Psoas muscle (tissue), 8 donors: ENCODE measurements around the gene AMER2. TPM values are rescaled to one million over a fixed set of nuclear protein-coding genes. Genes with fewer than 3 reads are reported as not detected.

Experiments used
- ATAC-seq, 4 donors: fragments of 200-7000 bp; cut with Tn5 transposase; one replicate each; pipeline ENCODE4 v1.9.1; 2020; ENCODE audit warnings: moderate library complexity in 3 of 4, mild to moderate bottlenecking in 2 of 4
- DNase-seq, 2 donors: peaks; one replicate each; pipeline ENCODE4 v3.0.0-alpha.2; 2020
- H3K27ac ChIP-seq: fragments of 200-600 bp; one replicate; pipeline ENCODE4 v1.8.0; 2022
- H3K27me3 ChIP-seq, 3 donors: fragments of 200-600 bp in 1 of 3; one replicate each; pipeline versions ENCODE4 v1.6.1 to v1.8.0; 2013 to 2022; ENCODE audit warnings: low read length in 2 of 3, mild to moderate bottlenecking in 2 of 3, moderate library complexity in 1 of 3; ENCODE audit not compliant: insufficient read depth in 3 of 3
- H3K36me3 ChIP-seq, 2 donors: fragments of 200-600 bp in 1 of 2; one replicate each; pipeline versions ENCODE4 v1.6.1 to v1.8.0; 2013 to 2022; ENCODE audit warnings: low read depth in 1 of 2, mild to moderate bottlenecking in 1 of 2, moderate library complexity in 1 of 2; ENCODE audit not compliant: insufficient read depth in 1 of 2
- H3K4me1 ChIP-seq: fragments of 200-600 bp; one replicate; pipeline ENCODE4 v1.8.0; 2022
- H3K4me3 ChIP-seq: fragments of 200-600 bp; one replicate; pipeline ENCODE4 v1.8.0; 2022; ENCODE audit warnings: mild to moderate bottlenecking
- H3K9me3 ChIP-seq: fragments of 200-600 bp; one replicate; pipeline ENCODE4 v1.8.0; 2022
- WGBS, 3 donors: extraction: QIAGEN DNeasy Blood & Tissue Kit; methylation state at CpG; one replicate each; pipeline versions ENCODE4 v1.1.6 to v1.1.7; 2013; 5-methylcytosine and 5-hydroxymethylcytosine counted together
- intact Hi-C, 2 donors: fragments of 100-400 bp; cut with DNase I; formaldehyde crosslinking; loops; one replicate each; pipeline versions ENCODE4 v1.11.0 to v1.14.2; 2022
- polyA plus RNA-seq, 3 donors: library from polyadenylated mRNA; stranded (reverse); fragments of 200-250 nt; gene quantifications; one replicate each; pipeline ENCODE4 v1.2.3, GENCODE V29; 2013
- total RNA-seq, 4 donors: library from RNA; stranded (reverse); fragmentation: NEBNext Ultra II Directional in 2 of 4; extraction: Animal tissue kit (Norgen Biotek cat#: 25700) in 2 of 4; gene quantifications; one replicate each; pipeline versions ENCODE4 v1.2.1 to v1.2.4, GENCODE V29; 2021 to 2023
- TF ChIP-seq, protein P1 (sequence below): fragments of 200-600 bp; IDR thresholded peaks from one replicate; pipeline ENCODE4 v1.8.0; 2022; ENCODE audit warnings: antibody characterized with exemption
- donor health status: healthy with polysubstance abuse.
- donor health status: DM: no; HTN: no; CAD: no; lungs with moderate emphysema.
- donor health status: Bipolar disorder and iron deficiency.
- donor health status: healthy.
- donor health status: DM: yes; HTN: yes; CAD: no.
- donor health status: DM: no; HTN: no; CAD: no.
- donor health status: DM: no; HTN: no; CAD: no.
- donor health status: DM: yes; HTN: yes; CAD: no.

AMER2 gene
- total and polyA plus RNA-seq, 7 donors = 0.01 to 0.08 (median 0.04) TPM; not detected in 4

DNA sequence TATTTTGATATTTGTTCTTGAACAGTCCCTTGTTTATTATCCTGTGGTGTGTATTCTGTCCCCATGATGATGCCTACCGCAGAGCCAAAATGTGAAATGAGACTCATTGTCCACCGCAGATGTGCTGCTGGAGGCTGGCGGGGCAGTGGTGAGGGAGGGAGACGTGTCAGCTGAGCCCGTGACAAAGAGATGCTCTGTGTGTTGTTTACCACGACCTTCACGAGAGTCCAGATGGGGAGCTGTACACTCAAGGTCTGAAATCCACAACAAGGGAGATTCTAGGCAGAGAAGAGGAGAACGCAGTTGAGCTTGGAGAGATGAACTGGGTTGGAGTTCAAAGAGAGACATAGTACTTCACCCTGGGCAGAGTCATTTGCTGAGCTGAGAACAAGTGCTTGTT lies 20.8 kb upstream of the AMER2 start:
- no peak for ATAC-seq
- TF ChIP-seq, protein P1, sequence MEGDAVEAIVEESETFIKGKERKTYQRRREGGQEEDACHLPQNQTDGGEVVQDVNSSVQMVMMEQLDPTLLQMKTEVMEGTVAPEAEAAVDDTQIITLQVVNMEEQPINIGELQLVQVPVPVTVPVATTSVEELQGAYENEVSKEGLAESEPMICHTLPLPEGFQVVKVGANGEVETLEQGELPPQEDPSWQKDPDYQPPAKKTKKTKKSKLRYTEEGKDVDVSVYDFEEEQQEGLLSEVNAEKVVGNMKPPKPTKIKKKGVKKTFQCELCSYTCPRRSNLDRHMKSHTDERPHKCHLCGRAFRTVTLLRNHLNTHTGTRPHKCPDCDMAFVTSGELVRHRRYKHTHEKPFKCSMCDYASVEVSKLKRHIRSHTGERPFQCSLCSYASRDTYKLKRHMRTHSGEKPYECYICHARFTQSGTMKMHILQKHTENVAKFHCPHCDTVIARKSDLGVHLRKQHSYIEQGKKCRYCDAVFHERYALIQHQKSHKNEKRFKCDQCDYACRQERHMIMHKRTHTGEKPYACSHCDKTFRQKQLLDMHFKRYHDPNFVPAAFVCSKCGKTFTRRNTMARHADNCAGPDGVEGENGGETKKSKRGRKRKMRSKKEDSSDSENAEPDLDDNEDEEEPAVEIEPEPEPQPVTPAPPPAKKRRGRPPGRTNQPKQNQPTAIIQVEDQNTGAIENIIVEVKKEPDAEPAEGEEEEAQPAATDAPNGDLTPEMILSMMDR = no peak
- 41 to 55% (median 44%) methylated on average over 8 of the region's 8 CpGs for WGBS, 3 donors

DNA sequence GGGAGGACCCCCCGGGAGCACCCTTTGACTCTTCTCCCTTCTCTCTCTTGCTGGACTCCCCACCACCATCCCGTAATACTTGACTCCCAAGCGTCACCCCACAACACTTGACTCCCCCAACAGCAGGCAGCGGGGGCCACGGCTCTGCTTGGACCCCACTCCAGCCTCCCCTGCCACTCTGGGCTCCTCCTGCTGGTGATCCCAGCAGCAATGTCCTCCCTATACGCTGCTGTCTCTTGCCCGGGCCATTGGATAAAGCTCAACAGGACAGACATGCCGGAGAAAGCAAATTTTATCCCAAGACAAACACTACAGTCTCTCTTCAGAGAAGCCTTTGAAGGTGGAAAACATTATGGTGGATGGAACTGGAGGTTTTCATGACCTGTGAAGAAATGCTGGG lies 20.4 kb upstream of the AMER2 start:
- no peak overlapping the region for H3K4me3 ChIP-seq
- peaks cover 0 to 9% (median 5%) of the 10 kb centered on the region in 3 donors for H3K27me3 ChIP-seq
- no peak for DNase-seq
- H3K9me3 ChIP-seq = no peaks in the 10 kb centered on the region
- TF ChIP-seq, protein P1 = no peak
- H3K36me3 ChIP-seq = no peaks in the 10 kb centered on the region
- 86 to 91% (median 90%) methylated on average over 8 of the region's 8 CpGs for WGBS, 3 donors
- no peak overlapping the region for H3K27ac ChIP-seq
- no peak for ATAC-seq
- intact Hi-C loops = no loop called here
- no peaks in the 10 kb centered on the region for H3K4me1 ChIP-seq

More for the DNA sequence above, 20.8 kb upstream of the AMER2 start:
- Histone ChIP-seq H3K4me1 (no peaks in the 10 kb centered on the region), H3K36me3 (no peaks in the 10 kb centered on the region), H3K27me3 (peaks cover 0 to 9% (median 3%) of the 10 kb centered on the region in 3 donors), H3K27ac (no peak overlapping the region), H3K9me3 (no peaks in the 10 kb centered on the region), H3K4me3 (no peak overlapping the region)
- DNase-seq = no peak
- intact Hi-C loops = no loop called here

DNA sequence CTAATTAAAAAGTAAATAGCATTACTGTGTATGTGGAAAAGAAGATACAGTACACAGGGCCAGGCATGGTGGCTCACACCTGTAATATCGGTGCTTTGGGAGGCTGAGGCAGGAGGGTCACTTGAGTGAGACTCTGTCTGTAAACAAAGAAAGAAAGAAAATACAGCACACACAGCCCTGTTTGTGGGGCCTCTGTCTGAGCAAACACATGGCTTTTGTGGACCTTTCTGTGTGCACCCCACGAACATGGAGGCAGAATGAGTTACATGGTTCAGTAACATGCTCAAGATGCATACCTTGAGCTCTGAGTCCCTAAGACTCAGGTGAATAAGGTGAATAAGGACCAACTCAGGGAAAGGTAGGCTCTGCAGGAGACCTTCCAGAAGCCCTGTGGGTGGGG lies 20.0 kb upstream of the AMER2 start:
- H3K27me3 ChIP-seq = peaks cover 0 to 9% (median 5%) of the 10 kb centered on the region in 3 donors
- DNase-seq (no peak), ATAC-seq (no peak)
- H3K27ac ChIP-seq = no peak overlapping the region
- TF ChIP-seq, protein P1 = no peak
- 87 to 95% (median 88%) methylated on average over 2 of the region's 2 CpGs for WGBS, 3 donors
- H3K36me3 ChIP-seq = no peaks in the 10 kb centered on the region
- no peak overlapping the region for H3K4me3 ChIP-seq
- H3K9me3 ChIP-seq = no peaks in the 10 kb centered on the region
- intact Hi-C loops = no loop called here
- no peaks in the 10 kb centered on the region for H3K4me1 ChIP-seq

DNA sequence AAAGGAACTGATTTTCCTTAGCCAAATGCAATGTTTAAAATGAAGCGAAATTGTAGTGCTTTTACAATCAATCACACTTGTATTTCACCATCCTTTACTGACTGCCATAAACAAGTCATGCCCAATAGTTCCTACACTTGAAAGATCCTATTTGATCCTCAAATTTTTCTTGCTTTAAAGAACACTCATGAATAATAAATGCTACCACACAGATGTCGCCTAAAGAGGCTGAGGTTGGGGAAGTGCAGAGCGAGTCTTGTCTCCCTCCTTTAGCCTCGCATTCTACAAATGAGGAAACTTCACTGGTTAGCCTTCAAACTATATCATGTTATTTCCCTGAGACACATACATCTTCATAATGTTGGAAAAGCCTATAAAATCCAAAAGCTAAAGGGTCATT lies 18.7 kb upstream of the AMER2 start:
- Histone ChIP-seq H3K4me3 (no peak overlapping the region), H3K27me3 (peaks cover 0 to 9% (median 3%) of the 10 kb centered on the region in 3 donors)
- intact Hi-C loops = no loop called here

More for the DNA sequence above, 18.7 kb upstream of the AMER2 start:
- no peak overlapping the region for H3K27ac ChIP-seq
- H3K4me1 ChIP-seq = no peaks in the 10 kb centered on the region
- DNase-seq (no peak), ATAC-seq (no peak)
- TF ChIP-seq, protein P1 = no peak
- H3K36me3 ChIP-seq = no peaks in the 10 kb centered on the region
- WGBS, 3 donors = 70 to 75% (median 72%) methylated on average over 4 of the region's 4 CpGs
- H3K9me3 ChIP-seq = no peaks in the 10 kb centered on the region
